ENCODE results near the gene TECPR1. TPM values are rescaled to one million over a fixed set of nuclear protein-coding genes. Genes with fewer than 3 reads are reported as not detected.

TECPR1 gene
- total and polyA plus RNA-seq, 2 of the 8 experiments (the other 6 are each of a cell fraction or from before 2014, with no cell fraction given) = 1.3 to 11.1 TPM

- TF ChIP-seq USF2 (IDR thresholded peaks at IDR 0.05; ENCODE audit: low read length) (no peak), CTBP2 (IDR thresholded peaks at IDR 0.05; ENCODE audit: borderline replicate concordance, insufficient read depth, insufficient read length, low read length) (no peak), HDAC2 (IDR thresholded peaks at IDR 0.05; ENCODE audit: borderline replicate concordance in 1 of 2, low read depth in 2 of 2, low read length in 2 of 2) (no peak), ATF3 (IDR thresholded peaks at IDR 0.05; ENCODE audit: insufficient read depth, low read depth, low read length) (no peak), MAFK (IDR thresholded peaks at IDR 0.05; ENCODE audit: low read depth, low read length) (no peak), CEBPB (IDR thresholded peaks at IDR 0.05; ENCODE audit: low read depth, low read length) (no peak)
Observed at GRCh38 chr7:98276241-98276761, 24.3 kb upstream of the TECPR1 start (continued).
